Stomach (tissue), 19 donors: ENCODE data around the gene GRK2. TPM values are rescaled to one million over a fixed set of nuclear protein-coding genes. Genes with fewer than 3 reads are reported as not detected.
A peak's percentile ranks its signal among the peaks of the same experiment; 100 is the strongest.

Experiments
- DNase-seq, 2 donors: peaks; one replicate each; pipeline versions ENCODE4 v3.0.0 to v3.0.0-alpha.2; 2013 to 2019
- H3K27ac ChIP-seq, 5 donors: fragments of 200-600 bp in 4 of 5; sonication (generic) in 4 of 5; one replicate each; pipeline ENCODE4 v1.5.1; 2013 to 2019; ENCODE audit warnings: mild to moderate bottlenecking in 1 of 5, moderate library complexity in 1 of 5
- H3K27me3 ChIP-seq, 3 donors: fragments of 200-600 bp; sonication (generic); one replicate each; pipeline ENCODE4 v1.5.1; 2017 to 2019; ENCODE audit warnings: mixed run types in 1 of 3
- H3K36me3 ChIP-seq, 4 donors: fragments of 200-600 bp; sonication (generic); 1 replicate in 3 of 4; 2 replicates in 1 of 4; pipeline ENCODE4 v1.5.1; 2016 to 2019
- H3K4me1 ChIP-seq, 4 donors: fragments of 200-600 bp; sonication (generic); one replicate each; pipeline ENCODE4 v1.5.1; 2016 to 2019
- H3K4me3 ChIP-seq, 4 donors: fragments of 200-600 bp; sonication (generic) in 3 of 4; one replicate each; pipeline ENCODE4 v1.5.1; 2016 to 2019; ENCODE audit warnings: mild to moderate bottlenecking in 1 of 4
- H3K9me3 ChIP-seq, 4 donors: fragments of 200-600 bp; sonication (generic); one replicate each; pipeline ENCODE4 v1.5.1; 2016 to 2019
- CTCF ChIP-seq, 7 experiments: fragments of 450-650 bp in 4 of 7; fragments of 200-600 bp in 3 of 7; sonication (generic) in 3 of 7; IDR thresholded peaks; one replicate each; pipeline ENCODE4 v1.5.1; 2016 to 2019; ENCODE audit warnings: antibody characterized with exemption in 7 of 7, control low read depth in 2 of 7, mild to moderate bottlenecking in 1 of 7
- EP300 ChIP-seq: sonication (generic); formaldehyde crosslinking; IDR thresholded peaks from one replicate; pipeline ENCODE4 v1.6.1; 2017; ENCODE audit warnings: antibody characterized with exemption
- POLR2A ChIP-seq, 4 donors: fragments of 450-650 bp; IDR thresholded peaks; one replicate each; pipeline ENCODE4 v1.6.1; 2016; ENCODE audit warnings: antibody characterized with exemption in 4 of 4, control low read depth in 2 of 4, mild to moderate bottlenecking in 1 of 4, moderate library complexity in 1 of 4
- POLR2AphosphoS5 ChIP-seq, 3 donors: sonication (generic); formaldehyde crosslinking; IDR thresholded peaks; one replicate each; pipeline ENCODE4 v1.6.1; 2016; ENCODE audit warnings: antibody characterized with exemption in 3 of 3
- WGBS, 5 donors: extraction: QIAGEN DNeasy Blood & Tissue Kit in 3 of 5; methylation state at CpG; one replicate each; pipeline versions ENCODE4 v1.1.5 to v1.1.7; 2013 to 2018; 5-methylcytosine and 5-hydroxymethylcytosine counted together
- intact Hi-C: fragments of 100-400 bp; cut with DNase I; formaldehyde crosslinking; loops from one replicate; pipeline ENCODE4 v1.15.1; 2023; ENCODE audit warnings: low total_unique reads
- long read RNA-seq, 10 donors: transcript quantifications; one replicate each; lab custom pipeline, GENCODE V29; 2026
- polyA plus RNA-seq, 3 donors: library from polyadenylated mRNA; stranded (reverse); fragments of 200-250 nt; gene quantifications; one replicate each; pipeline ENCODE4 v1.2.3, GENCODE V29; 2013
- total RNA-seq, 5 donors: library from RNA; depleted of rRNA; stranded (reverse); fragments of >200 nt; gene quantifications; one replicate each; pipeline versions ENCODE4 v1.1.0 to v1.2.3, GENCODE V29; 2014 to 2016
- donor health status: healthy with polysubstance abuse.
- donor health status: Bipolar disorder and iron deficiency.
- donor health status: healthy.

Gene GRK2
- total RNA-seq (100 to 1,000 TPM in 4 of 5 donors, 10 to 100 TPM in 1; 53.8 to 266 (median 131) TPM), polyA plus RNA-seq (10 to 100 TPM; 44.0 to 59.4 (median 46.5) TPM)
- long read RNA-seq, donor 1, transcript GRK2-201 (21 exons, 3,466 nt), result major isoform, 6 of 6 reads
- long read RNA-seq, donor 1, partial matches to known transcripts, result 0 of 6 reads
- long read RNA-seq, donor 1, other reads (novel, unspliced or antisense), result 0 of 6 reads
- long read RNA-seq, donor 2, partial matches to known transcripts, result 20 of 24 reads
- long read RNA-seq, donor 2, other reads (novel, unspliced or antisense), result 0 of 24 reads
- long read RNA-seq, donor 3, partial matches to known transcripts, result 0 of 4 reads
- long read RNA-seq, donor 3, other reads (novel, unspliced or antisense), result 0 of 4 reads
- long read RNA-seq, donor 4, partial matches to known transcripts, result 0 of 1 reads
- long read RNA-seq, donor 4, other reads (novel, unspliced or antisense), result 0 of 1 reads
- long read RNA-seq, donor 5, transcript GRK2-201 (21 exons, 3,466 nt), result major isoform, 6 of 11 reads
- long read RNA-seq, donor 5, partial matches to known transcripts, result 5 of 11 reads
- long read RNA-seq, donor 5, other reads (novel, unspliced or antisense), result 0 of 11 reads
- long read RNA-seq, donor 6, transcript GRK2-201 (21 exons, 3,466 nt), result major isoform, 14 of 23 reads
- long read RNA-seq, donor 6, partial matches to known transcripts, result 9 of 23 reads
- long read RNA-seq, donor 6, other reads (novel, unspliced or antisense), result 0 of 23 reads
- long read RNA-seq, donor 7, transcript GRK2-201 (21 exons, 3,466 nt), result major isoform, 6 of 36 reads
- long read RNA-seq, donor 7, partial matches to known transcripts, result 29 of 36 reads
- long read RNA-seq, donor 7, other reads (novel, unspliced or antisense), result 0 of 36 reads
- long read RNA-seq, donor 8, transcript GRK2-201 (21 exons, 3,466 nt), result major isoform, 9 of 9 reads
- long read RNA-seq, donor 8, partial matches to known transcripts, result 0 of 9 reads
- long read RNA-seq, donor 8, other reads (novel, unspliced or antisense), result 0 of 9 reads
- long read RNA-seq, donor 9, partial matches to known transcripts, result 0 of 2 reads
- long read RNA-seq, donor 9, other reads (novel, unspliced or antisense), result 0 of 2 reads
- long read RNA-seq, donor 10, partial matches to known transcripts, result 0 of 1 reads
- long read RNA-seq, donor 10, other reads (novel, unspliced or antisense), result 0 of 1 reads

DNA sequence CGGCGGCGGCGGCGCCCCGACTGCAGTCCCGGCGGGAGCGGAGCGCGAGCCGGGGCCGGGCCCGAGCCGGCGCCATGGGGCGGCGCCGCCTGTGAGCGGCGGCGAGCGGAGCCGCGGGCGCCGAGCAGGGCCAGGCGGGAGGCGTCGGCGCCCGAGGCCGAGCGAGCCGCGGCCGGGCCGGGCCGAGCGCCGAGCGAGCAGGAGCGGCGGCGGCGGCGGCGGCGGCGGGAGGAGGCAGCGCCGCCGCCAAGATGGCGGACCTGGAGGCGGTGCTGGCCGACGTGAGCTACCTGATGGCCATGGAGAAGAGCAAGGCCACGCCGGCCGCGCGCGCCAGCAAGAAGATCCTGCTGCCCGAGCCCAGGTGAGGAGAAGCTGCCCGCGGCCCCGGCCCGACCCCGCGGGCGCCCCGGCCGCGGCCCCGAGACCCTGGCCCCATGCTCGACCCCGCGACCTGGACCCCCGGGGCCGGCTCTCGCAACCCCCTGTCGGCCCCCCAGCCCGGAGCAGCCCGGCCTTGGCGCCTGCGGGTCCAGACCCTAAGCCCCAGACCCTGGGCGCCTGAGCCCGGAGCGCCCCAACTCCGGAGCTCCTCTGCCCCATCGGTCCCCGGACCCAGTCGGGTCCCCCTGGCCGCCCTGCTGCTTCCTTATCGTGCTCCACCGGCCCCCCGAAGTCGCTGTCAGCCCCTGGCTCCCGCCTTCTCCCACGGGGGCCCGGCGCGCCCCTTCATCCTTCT lies at the start of gene GRK2:
Gene GRK2 (plus strand): TSS at position 25 of the 739 bp plus-strand sequence. CDS start 227 bp downstream, at position 252.
- Histone ChIP-seq H3K4me1 (peaks cover 55 to 73% (median 72%) of the 10 kb centered on the region in 4 donors), H3K27ac (peak within 1 kb of the TSS; percentile 87 to 95 (median 92)), H3K4me3 (peak within 1 kb of the TSS; percentile 86 to 99 (median 97)), H3K9me3 (no peaks in the 10 kb centered on the region), H3K36me3 (peaks cover 0 to 11% (median 8%) of the 10 kb centered on the region in 4 donors), H3K27me3 (no peaks in the 10 kb centered on the region)
- TF ChIP-seq CTCF (IDR thresholded peaks at IDR 0.05), result no peak
- no peak for TF ChIP-seq POLR2A (IDR thresholded peaks at IDR 0.05)
- no peak for TF ChIP-seq EP300
- no peak for TF ChIP-seq POLR2AphosphoS5 (IDR thresholded peaks at IDR 0.05)
- intact Hi-C loops, result no loop called here
- 0 to 1% (median 0%) methylated on average over 37 to 102 of the region's 103 CpGs for WGBS, 5 donors
- peak; percentile 52 to 86 for DNase-seq

- DNase-seq, result no peak
- intact Hi-C loops, result no loop called here
These were observed 38.5 kb upstream of the GRK2 start for GRCh38 chr11:67227726-67228125.

DNA sequence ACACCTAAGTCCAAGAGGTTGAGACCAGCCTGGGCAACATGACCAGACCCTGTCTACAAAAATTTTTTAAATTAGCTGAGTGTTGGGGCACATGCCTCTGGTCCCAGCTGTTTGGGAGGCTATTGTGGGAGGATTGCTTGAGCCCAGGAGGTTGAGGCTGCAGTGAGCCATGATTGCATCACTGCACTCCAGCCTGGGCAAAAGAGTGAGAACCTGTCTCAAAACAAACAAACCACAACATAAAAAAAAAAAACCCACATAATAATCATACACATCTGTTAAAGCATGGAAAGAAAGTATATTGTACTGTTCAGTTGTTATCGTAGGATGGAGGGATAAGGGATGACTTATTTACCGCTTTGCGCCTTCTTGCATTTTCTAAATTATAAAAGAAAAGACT lies 35.9 kb upstream of the GRK2 start:
- no peak overlapping the region for H3K4me3 ChIP-seq
- no peak for TF ChIP-seq EP300
- TF ChIP-seq POLR2A (IDR thresholded peaks at IDR 0.05), result no peak
- no peak for TF ChIP-seq CTCF (IDR thresholded peaks at IDR 0.05)
- no peak for TF ChIP-seq POLR2AphosphoS5 (IDR thresholded peaks at IDR 0.05)
- 91 to 98% (median 92%) methylated on average over 3 of the region's 3 CpGs for WGBS, 5 donors
- H3K36me3 ChIP-seq, result peaks cover 32 to 94% (median 73%) of the 10 kb centered on the region in 4 donors
- no peak overlapping the region for H3K27ac ChIP-seq
- no peaks in the 10 kb centered on the region for H3K27me3 ChIP-seq
- DNase-seq, result no peak
- intact Hi-C loops, result no loop called here
- H3K4me1 ChIP-seq, result peaks cover 0 to 19% (median 7%) of the 10 kb centered on the region in 4 donors
- H3K9me3 ChIP-seq, result no peaks in the 10 kb centered on the region

More at GRCh38 chr11:67227726-67228125, 38.5 kb upstream of the GRK2 start:
- Histone ChIP-seq H3K9me3 (no peaks in the 10 kb centered on the region), H3K4me1 (no peaks in the 10 kb centered on the region), H3K27me3 (no peaks in the 10 kb centered on the region), H3K36me3 (peaks cover 40 to 100% (median 94%) of the 10 kb centered on the region in 4 donors), H3K27ac (no peak overlapping the region), H3K4me3 (no peak overlapping the region)
- TF ChIP-seq EP300 (no peak), POLR2AphosphoS5 (IDR thresholded peaks at IDR 0.05) (no peak), CTCF (IDR thresholded peaks at IDR 0.05) (no peak), POLR2A (IDR thresholded peaks at IDR 0.05) (no peak)
- 81 to 86% (median 84%) methylated on average over 8 of the region's 8 CpGs for WGBS, 5 donors
